Effector memory CD8-positive, alpha-beta T cell (primary cell): Measurements from ENCODE around the gene TRAPPC8.
"Not testable (repeated sequence)": the region's sequence is repeated elsewhere in the genome, so short reads cannot be mapped to it uniquely, and the experiment has no call there.

Experiments
- ATAC-seq: fragments of 150-1000 bp; cut with Tn5 transposase; replicated peaks from 2 replicates; pipeline ENCODE4 v1.10.0; 2021; ENCODE audit warnings: mild to moderate bottlenecking, moderate library complexity
- DNase-seq, 3 experiments: peaks; one replicate each; pipeline ENCODE4 v3.0.0; 2021
- H3K27ac Mint-ChIP-seq, 2 donors: one replicate each; pipeline ENCODE4 v1.8.0; 2022; ENCODE audit warnings: mild to moderate bottlenecking in 2 of 2, mixed read lengths in 2 of 2, moderate library complexity in 2 of 2
- H3K27me3 Mint-ChIP-seq, 2 donors: one replicate each; pipeline ENCODE4 v1.8.0; 2022; ENCODE audit warnings: mixed read lengths in 2 of 2
- H3K36me3 Mint-ChIP-seq: one replicate; pipeline ENCODE4 v1.8.0; 2022; ENCODE audit warnings: mild to moderate bottlenecking, moderate library complexity, mixed read lengths; ENCODE audit not compliant: insufficient read depth
- H3K4me1 Mint-ChIP-seq, 2 donors: one replicate each; pipeline ENCODE4 v1.8.0; 2022; ENCODE audit warnings: low read depth in 2 of 2, mixed read lengths in 2 of 2
- H3K4me3 Mint-ChIP-seq, 2 donors: one replicate each; pipeline ENCODE4 v1.8.0; 2022; ENCODE audit warnings: mild to moderate bottlenecking in 2 of 2, mixed read lengths in 2 of 2, moderate library complexity in 2 of 2
- H3K9me3 Mint-ChIP-seq, 2 donors: one replicate each; pipeline ENCODE4 v1.8.0; 2022; ENCODE audit warnings: mixed read lengths in 2 of 2

TRAPPC8 gene

GRCh38 chr18:31965316-31965970 is 22.5 kb upstream of the TRAPPC8 start:
- no peaks in the 10 kb centered on the region for H3K9me3 Mint-ChIP-seq
- H3K36me3 Mint-ChIP-seq: no peaks in the 10 kb centered on the region
- no peak overlapping the region for H3K4me3 Mint-ChIP-seq
- no peak overlapping the region for H3K27ac Mint-ChIP-seq
- DNase-seq: no peak
- H3K27me3 Mint-ChIP-seq: peaks cover 0 to 8% of the 10 kb centered on the region in 2 donors
- no peak for ATAC-seq
- no peaks in the 10 kb centered on the region for H3K4me1 Mint-ChIP-seq

- Mint-ChIP-seq H3K9me3 (no peaks in the 10 kb centered on the region), H3K4me3 (no peak overlapping the region), H3K27me3 (peaks cover under 1 to 7% of the 10 kb centered on the region in 2 donors), H3K4me1 (peaks cover 0 to 1% of the 10 kb centered on the region in 2 donors), H3K27ac (peak overlapping the region in 1 of 2 donors; percentile 38), H3K36me3 (no peaks in the 10 kb centered on the region)
- DNase-seq (no peak), ATAC-seq (no peak)
Measured at GRCh38 chr18:31957728-31958127, 14.8 kb upstream of the TRAPPC8 start.

- H3K27ac Mint-ChIP-seq: no peak overlapping the region
- no peaks in the 10 kb centered on the region for H3K36me3 Mint-ChIP-seq
Measured at GRCh38 chr18:31954349-31954748, 11.4 kb upstream of the TRAPPC8 start.

GRCh38 chr18:31953699-31954098 is 10.8 kb upstream of the TRAPPC8 start:
- not testable (repeated sequence) for H3K4me1 Mint-ChIP-seq, ATAC-seq, H3K4me3 Mint-ChIP-seq, H3K36me3 Mint-ChIP-seq, DNase-seq, H3K27ac Mint-ChIP-seq, H3K9me3 Mint-ChIP-seq
- peaks cover 16 to 18% of the 10 kb centered on the region in 2 donors for H3K27me3 Mint-ChIP-seq

More at GRCh38 chr18:31954349-31954748, 11.4 kb upstream of the TRAPPC8 start:
- ATAC-seq (no peak), DNase-seq (no peak)
- Mint-ChIP-seq H3K9me3 (no peaks in the 10 kb centered on the region), H3K27me3 (peaks cover 16 to 18% of the 10 kb centered on the region in 2 donors), H3K4me3 (no peak overlapping the region), H3K4me1 (peaks cover 0 to 1% of the 10 kb centered on the region in 2 donors)

- Mint-ChIP-seq H3K36me3 (no peaks in the 10 kb centered on the region), H3K9me3 (no peaks in the 10 kb centered on the region), H3K4me1 (peaks cover 0 to 1% of the 10 kb centered on the region in 2 donors), H3K27ac (no peak overlapping the region), H3K27me3 (peaks cover 16 to 18% of the 10 kb centered on the region in 2 donors), H3K4me3 (no peak overlapping the region)
- no peak for DNase-seq
- ATAC-seq: no peak
Measured at GRCh38 chr18:31952223-31952622, 9.3 kb upstream of the TRAPPC8 start.

- Mint-ChIP-seq H3K27me3 (peaks cover 16 to 18% of the 10 kb centered on the region in 2 donors), H3K27ac (no peak overlapping the region), H3K9me3 (no peaks in the 10 kb centered on the region), H3K4me3 (no peak overlapping the region), H3K36me3 (no peaks in the 10 kb centered on the region), H3K4me1 (no peaks in the 10 kb centered on the region)
- DNase-seq (no peak), ATAC-seq (no peak)
Measured at GRCh38 chr18:31950583-31950982, 7.7 kb upstream of the TRAPPC8 start.

GRCh38 chr18:31948349-31948748 is 5.4 kb upstream of the TRAPPC8 start:
- not testable (repeated sequence) for ATAC-seq, H3K36me3 Mint-ChIP-seq

GRCh38 chr18:31946305-31947046 is 3.5 kb upstream of the TRAPPC8 start:
- no peak for ATAC-seq
- H3K9me3 Mint-ChIP-seq: no peaks in the 10 kb centered on the region
- no peak overlapping the region for H3K27ac Mint-ChIP-seq

More at GRCh38 chr18:31948349-31948748, 5.4 kb upstream of the TRAPPC8 start:
- H3K27me3 Mint-ChIP-seq: peaks cover 16 to 18% of the 10 kb centered on the region in 2 donors
- DNase-seq, H3K27ac Mint-ChIP-seq, H3K9me3 Mint-ChIP-seq, H3K4me3 Mint-ChIP-seq: not testable (repeated sequence)
- peaks cover 9 to 15% of the 10 kb centered on the region in 2 donors for H3K4me1 Mint-ChIP-seq

GRCh38 chr18:31943878-31944816 is 1.2 kb upstream of the TRAPPC8 start:
- no peak for ATAC-seq
- peaks cover 27 to 36% of the 10 kb centered on the region in 2 donors for H3K4me1 Mint-ChIP-seq
- H3K36me3 Mint-ChIP-seq: peaks cover 17% of the 10 kb centered on the region
- no peak for DNase-seq
- H3K9me3 Mint-ChIP-seq: no peaks in the 10 kb centered on the region
- peak overlapping the region; percentile 92 to 99 for H3K4me3 Mint-ChIP-seq
- H3K27me3 Mint-ChIP-seq: no peaks in the 10 kb centered on the region
- peak overlapping the region; percentile 96 to 99 for H3K27ac Mint-ChIP-seq

More at GRCh38 chr18:31946305-31947046, 3.5 kb upstream of the TRAPPC8 start:
- peaks cover 15 to 25% of the 10 kb centered on the region in 2 donors for H3K4me1 Mint-ChIP-seq
- H3K27me3 Mint-ChIP-seq: peaks cover 3 to 7% of the 10 kb centered on the region in 2 donors
- DNase-seq: no peak
- H3K36me3 Mint-ChIP-seq: peaks cover 11% of the 10 kb centered on the region
- no peak overlapping the region for H3K4me3 Mint-ChIP-seq

- H3K9me3 Mint-ChIP-seq: no peaks in the 10 kb centered on the region
- peaks cover 28 to 43% of the 10 kb centered on the region in 2 donors for H3K4me1 Mint-ChIP-seq
- H3K36me3 Mint-ChIP-seq: peaks cover 20% of the 10 kb centered on the region
- ATAC-seq: peak; percentile 57
- no peaks in the 10 kb centered on the region for H3K27me3 Mint-ChIP-seq
- DNase-seq: no peak
- peak overlapping the region; percentile 92 to 99 for H3K4me3 Mint-ChIP-seq
- H3K27ac Mint-ChIP-seq: peak overlapping the region; percentile 96 to 99
Measured at GRCh38 chr18:31942291-31942998, 483 bp downstream of the TRAPPC8 start.

GRCh38 chr18:31941010-31941809 is 1.7 kb downstream of the TRAPPC8 start:
- Mint-ChIP-seq H3K9me3 (no peaks in the 10 kb centered on the region), H3K36me3 (peaks cover 22% of the 10 kb centered on the region), H3K27ac (peak overlapping the region; percentile 96 to 99), H3K4me3 (peak overlapping the region; percentile 92 to 99), H3K27me3 (no peaks in the 10 kb centered on the region), H3K4me1 (peaks cover 30 to 43% of the 10 kb centered on the region in 2 donors)
- DNase-seq (no peak), ATAC-seq (no peak)

GRCh38 chr18:31934773-31935172 is 8.2 kb downstream of the TRAPPC8 start:
- peaks cover 12 to 37% of the 10 kb centered on the region in 2 donors for H3K4me1 Mint-ChIP-seq
- not testable (repeated sequence) for H3K27me3 Mint-ChIP-seq, H3K9me3 Mint-ChIP-seq, ATAC-seq, H3K27ac Mint-ChIP-seq, DNase-seq, H3K4me3 Mint-ChIP-seq
- H3K36me3 Mint-ChIP-seq: peaks cover 14% of the 10 kb centered on the region
